ENCODE results near the gene ZNF17.

GRCh38 chr19:57410877-57411671, at the start of gene ZNF17:
- TF ChIP-seq CTCF (IDR thresholded peaks at IDR 0.05) (no peak), POLR2A (IDR thresholded peaks at IDR 0.05) (no peak)

Data from testis (tissue), 2 donors.